ENCODE results near the gene EXOC2.

EXOC2 gene

DNA sequence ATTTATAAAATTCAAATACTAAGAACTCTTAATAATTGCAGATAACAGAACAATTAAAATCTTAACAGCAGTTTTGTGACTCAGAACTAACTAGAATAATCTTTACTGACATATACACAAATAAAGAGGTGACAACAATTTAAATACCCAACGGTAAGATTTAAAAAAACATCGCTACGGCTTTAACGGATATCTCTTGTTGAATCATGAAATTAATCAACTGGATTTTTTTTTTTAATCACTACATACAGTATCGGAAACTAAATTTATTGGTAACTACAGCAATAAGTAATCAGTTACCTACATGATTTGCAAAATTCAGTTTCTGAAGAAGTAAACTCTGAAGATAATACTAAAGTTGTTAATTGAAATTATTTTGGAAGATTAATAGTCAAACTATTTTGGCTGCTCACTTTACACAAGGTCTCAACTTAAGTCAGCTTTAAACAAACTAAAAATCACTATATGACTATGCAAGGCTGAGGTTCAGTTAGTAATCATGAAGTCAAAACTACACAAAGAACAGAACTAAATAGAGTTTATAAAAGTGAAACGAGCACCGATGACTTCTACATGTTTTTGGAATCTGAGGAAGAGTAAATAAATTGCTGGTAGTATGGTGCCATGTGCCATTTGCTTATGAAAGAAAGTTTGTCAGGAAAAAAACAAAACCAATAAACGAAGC is 164.8 kb downstream of the EXOC2 start:
- no peak for DNase-seq (ENCODE audit: low read depth, low spot score)

DNA sequence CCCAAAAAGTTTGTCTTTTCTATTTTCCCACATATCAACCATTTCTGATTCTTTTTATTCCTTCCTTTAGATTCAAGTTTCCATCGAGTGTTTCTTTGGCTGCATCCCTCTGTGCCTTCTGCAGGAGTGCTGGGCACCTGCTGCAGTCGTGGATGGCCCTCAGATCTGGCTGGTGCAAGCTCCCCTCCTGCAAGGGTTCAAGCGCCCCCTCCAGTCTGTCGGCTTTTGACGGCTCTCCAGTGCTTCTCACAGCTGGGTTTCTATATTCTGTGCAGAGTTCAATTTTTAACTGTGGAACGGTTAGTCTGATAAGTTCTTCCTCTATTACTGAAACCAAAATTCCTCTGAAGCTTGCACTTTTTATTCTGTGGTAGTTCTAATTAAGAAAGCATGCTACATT is 168.1 kb downstream of the EXOC2 start:
- no peak for DNase-seq (ENCODE audit: low read depth, low spot score)

DNA sequence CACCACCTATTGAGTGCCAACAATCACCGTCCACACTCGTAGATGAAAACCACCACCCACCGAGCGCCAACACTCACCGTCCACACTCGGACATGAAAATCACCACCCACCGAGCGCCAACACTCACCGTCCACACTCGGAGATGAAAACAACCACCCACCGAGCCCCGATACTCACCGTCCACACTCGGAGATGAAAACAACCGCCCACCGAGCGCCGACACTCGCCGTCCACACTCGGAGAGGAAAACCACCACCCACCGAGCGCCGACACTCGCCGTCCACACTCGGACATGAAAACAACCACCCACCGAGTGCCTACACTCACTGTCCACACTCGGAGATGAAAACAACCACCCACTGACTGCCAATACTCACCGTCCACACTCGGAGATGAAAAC is 172.1 kb downstream of the EXOC2 start:
- DNase-seq (ENCODE audit: low read depth, low spot score), result no peak

DNA sequence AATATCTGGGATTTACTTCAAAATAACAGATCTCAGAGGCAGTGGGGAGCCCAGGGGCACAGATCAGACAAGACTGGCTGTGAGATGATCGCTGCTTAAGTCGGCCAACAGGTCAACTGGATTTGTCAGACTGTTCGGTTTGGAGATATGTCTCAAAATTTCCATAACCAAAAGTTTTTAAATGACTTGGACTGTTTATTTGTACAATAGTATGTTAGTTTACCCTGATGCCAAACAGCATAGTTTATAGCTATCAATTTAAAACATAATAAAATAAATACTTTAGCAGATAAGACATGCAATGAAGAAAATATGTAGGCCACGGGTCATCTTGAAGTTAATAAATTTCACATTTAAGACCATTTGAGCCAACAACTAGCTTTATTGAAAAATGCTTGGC is 174.7 kb downstream of the EXOC2 start:
- no peak for DNase-seq (ENCODE audit: low read depth, low spot score)

DNA sequence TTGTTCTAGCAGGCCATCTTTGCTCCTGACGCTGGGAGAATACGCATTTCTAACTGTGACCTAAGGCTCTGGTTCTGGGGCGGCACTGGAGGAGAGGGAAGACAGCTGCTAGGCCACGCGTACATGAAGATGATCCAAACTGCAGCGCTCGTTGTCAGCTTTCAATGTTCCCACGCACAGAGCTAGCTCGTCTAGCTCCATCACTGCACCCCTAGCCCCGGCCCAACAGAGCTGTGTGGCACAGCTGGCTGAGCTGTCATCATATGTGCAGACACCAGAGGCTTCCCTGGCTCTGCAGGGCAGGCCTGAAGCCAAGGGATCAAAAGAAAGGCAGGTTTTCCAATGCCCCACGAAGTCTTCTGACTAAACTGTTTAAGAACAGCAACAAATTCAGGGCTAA is 176.7 kb downstream of the EXOC2 start:
- no peak for DNase-seq (ENCODE audit: low read depth, low spot score)

DNA sequence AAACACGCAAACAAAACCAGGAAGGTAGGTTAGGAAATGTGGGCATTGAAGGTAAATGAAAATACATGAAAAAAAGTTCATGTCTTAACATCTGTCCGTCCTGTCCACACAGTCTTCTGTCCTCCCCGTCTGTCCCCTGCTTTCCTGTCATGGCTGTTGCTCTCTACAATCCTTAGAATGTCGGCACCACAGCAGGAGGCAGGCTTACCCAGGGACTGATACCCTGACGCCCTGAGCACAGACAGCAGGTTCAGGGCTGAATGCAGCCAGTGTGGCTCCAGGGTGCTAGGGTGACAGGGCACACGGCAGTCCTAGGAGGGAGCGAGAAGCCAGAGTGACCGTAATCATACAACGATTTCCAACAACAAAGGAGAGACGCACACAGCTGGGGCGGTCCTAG is 177.7 kb downstream of the EXOC2 start:
- no peak for DNase-seq (ENCODE audit: low read depth, low spot score)

DNA sequence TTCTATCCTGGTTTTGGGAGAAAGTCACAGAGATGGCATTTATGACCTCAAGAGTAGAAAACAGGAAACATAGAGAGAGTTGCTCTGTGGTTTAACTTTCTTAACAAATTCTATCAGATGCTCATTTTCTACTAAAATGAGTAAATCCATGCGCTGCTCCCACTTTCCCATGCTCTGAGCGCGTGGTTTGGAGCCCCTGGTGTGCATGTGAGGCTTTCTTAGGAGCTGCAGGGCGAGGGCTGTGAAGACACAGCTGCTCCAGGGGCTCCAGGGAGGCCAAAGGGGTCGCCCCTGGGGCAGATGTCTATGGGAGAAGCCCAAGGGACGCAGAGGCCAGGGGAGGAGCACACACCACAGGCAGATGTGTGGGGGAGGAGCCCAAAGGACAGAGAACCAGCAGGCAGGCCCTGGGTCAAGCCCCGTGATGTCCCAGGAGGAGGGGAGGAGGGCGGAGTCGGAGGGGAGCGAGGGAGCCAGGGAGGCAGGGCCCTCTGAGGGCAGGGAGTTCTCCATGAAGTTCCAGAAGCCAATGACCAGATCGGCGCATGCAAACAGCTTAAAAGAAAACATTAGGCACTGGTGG is 178.5 kb downstream of the EXOC2 start:
- DNase-seq (ENCODE audit: low read depth, low spot score), result no peak

DNA sequence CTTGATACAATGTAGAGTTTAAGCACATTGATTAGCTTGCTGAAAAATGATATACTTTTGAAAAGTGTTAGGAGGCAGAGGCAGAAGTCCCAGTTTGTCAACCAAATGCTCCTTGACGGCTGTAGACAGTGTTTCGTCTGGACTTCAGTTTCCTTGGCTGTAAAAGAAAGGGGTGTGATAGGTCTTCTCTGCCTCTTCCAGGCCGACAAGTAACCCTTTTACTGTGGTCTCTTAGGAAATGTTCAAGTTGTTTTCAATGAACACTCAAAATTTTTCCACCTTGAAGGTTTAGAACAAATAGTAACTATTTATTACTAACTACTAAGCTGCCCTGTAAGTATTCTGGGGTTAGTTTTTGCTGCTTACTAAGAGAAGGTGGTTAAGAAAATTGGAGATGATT is 179.0 kb downstream of the EXOC2 start:
- DNase-seq (ENCODE audit: low read depth, low spot score), result no peak

DNA sequence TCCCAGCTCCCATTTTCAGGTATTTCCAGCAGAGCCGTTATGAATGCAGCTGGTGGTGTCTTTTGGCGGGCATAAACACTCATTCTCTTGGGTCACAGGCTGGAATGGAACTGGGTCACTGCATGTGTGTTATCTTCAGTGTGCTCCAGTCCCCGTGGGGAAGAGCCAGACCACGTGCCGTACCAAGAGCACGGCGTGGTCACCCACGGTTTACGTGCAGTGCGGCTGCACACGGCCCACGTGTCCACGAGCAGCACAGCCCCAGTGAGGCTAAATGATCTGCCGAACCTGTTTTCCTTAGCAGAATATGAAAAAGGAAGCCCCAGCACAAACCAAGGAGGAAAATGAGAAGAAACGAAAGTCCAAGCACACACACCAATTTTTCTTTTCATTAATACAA is 179.9 kb downstream of the EXOC2 start:
- no peak for DNase-seq (ENCODE audit: low read depth, low spot score)

DNA sequence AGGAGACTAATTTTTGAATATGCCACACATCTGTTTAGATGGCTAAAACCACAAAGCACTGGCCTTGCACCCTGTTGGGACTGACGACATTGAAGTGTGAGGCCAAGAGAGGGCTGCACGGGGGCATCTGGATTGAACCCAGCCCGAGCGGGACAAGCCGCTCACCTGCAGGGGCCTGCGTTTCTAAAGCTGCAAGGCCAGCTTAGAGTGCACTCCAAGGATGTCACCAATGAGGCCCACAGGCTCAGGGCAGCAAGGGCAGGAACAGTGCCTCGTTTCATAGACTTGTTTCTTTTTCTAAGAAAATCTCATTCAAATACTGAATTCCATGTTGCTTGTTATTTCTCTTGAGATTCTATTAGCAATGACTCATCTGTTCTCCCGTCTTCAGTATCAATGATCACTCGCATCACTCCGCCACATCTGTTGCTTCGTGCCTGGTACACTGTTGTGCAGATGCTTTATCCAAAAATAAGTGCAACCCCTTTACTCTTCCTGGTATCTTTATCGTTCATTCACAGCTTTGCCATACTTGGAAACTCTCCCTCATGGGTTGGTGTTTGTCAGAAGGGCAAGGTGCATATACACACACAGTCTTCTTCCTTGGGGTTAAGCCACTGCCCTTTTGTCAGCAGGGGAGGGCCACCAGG is 181.3 kb downstream of the EXOC2 start:
- DNase-seq (ENCODE audit: low read depth, low spot score), result no peak

DNA sequence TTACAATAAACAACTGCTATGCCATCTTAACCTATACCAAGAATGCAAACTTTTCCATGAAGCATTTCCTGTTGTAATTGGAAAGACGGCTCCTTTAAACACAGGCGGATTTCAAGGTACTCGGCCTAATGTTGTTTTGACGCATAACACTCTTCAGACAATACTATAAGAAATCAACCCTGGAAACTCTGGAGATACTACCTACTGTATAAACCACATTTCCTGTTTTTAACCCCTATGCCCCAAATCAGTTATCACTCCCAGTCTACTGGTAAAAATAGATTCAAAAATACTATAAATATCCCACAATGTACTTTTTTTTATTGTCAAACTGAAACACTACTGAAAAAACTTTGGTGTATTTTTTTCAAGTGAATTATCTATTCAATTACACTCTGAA is 183.3 kb downstream of the EXOC2 start:
- no peak for DNase-seq (ENCODE audit: low read depth, low spot score)

DNA sequence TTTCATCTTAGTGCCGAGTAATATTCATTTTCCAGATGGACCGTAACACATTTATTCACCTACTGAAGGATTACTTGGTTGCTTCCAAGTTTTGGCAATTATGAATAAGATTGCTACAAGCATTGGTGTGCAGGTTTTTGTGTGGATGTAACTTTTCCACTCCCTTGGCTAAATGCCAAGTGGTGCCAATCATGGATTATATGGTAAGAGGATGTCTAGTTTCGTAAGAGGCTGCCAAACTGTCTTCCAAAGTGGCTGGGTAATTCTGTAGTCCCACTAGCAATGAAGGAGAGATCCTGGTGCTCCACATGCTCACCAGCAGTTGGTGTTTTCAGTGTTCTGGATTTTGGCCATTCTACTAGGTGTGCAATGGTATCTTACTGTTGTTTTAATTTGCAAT is 184.3 kb downstream of the EXOC2 start:
- no peak for DNase-seq (ENCODE audit: low read depth, low spot score)

DNA sequence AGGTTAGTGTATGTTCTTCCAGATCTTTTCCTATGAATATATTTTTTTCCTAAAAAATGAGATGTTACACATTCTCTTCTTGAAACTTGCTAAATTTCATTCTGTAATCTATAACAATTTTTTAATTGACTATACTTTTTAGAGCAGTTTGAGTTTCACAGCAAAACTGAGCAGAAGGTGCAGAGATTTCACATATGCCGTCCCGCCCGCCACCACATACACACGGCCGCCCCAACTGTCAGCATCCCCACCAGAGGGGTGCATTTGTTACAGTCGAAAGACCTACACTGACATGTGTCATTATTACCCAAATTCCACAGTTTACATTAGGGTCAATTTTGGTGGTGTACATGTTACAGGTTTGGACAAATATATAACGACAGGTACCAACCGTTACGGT is 184.9 kb downstream of the EXOC2 start:
- DNase-seq (ENCODE audit: low read depth, low spot score), result no peak

DNA sequence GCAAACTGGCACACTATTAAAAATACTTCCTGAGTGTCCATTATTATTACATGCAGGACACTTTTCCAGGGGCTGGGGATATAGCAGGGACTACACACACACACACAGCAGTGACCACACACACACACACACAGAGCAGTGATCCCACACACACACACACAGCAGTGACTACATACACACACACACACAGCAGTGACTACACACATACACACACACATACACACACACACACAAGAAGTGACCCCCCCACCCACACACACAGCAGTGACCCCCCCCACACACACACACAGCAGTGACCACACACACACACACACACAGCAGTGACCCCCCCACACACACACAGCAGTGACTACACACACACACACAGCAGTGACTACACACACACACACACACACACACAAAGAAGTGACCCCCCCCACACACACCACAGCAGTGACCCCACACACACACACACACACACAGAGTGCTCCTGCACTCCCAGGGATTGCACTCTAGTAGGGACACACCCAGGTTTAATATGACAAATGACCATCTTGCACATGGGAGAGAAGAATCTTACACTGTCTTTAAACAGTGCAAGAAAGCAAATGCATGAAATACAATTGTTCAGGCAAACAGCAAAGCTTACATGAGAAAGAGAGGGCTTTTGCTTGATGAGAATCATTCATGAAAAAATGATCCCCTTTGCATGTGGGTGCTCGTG is 185.9 kb downstream of the EXOC2 start:
- no peak for DNase-seq (ENCODE audit: low read depth, low spot score)

DNA sequence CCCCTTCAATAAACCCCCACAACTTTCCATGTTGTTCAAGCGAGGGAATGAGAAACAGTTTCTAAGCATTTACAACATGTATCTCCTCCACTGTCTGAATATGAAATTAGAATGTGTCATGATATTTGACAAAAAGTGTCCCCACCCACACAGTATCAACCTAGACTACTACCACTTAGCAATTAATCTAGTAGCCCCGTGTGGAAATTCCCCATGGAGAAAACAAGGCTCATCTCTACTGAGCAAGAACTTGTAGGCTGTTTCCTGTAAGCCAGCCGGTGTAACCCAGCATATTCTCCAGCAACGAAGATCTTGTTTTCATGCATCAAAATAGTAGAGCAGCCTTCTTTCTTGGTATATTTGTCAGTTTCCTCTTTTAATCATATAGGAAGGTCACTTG is 186.4 kb downstream of the EXOC2 start:
- no peak for DNase-seq (ENCODE audit: low read depth, low spot score)

DNA sequence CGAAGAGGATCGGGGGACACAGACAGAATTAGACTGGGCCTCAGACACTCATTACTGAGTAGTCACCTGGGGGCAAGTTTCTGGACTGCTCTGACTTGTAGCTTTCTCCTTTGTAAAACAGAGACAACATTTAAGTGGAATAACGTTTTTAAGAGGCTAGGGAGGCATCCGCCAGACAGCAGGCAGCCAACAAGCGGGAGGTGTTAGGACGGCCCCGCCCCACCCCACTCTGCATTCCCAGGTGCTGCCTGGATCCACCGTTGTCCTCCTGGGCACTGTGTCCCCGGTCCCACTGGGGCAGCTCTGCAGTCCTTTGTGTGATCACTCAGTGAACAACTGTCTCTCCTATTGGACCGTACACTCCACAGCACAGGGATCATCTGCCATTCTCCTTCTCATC is 187.6 kb downstream of the EXOC2 start:
- DNase-seq (ENCODE audit: low read depth, low spot score), result no peak

DNA sequence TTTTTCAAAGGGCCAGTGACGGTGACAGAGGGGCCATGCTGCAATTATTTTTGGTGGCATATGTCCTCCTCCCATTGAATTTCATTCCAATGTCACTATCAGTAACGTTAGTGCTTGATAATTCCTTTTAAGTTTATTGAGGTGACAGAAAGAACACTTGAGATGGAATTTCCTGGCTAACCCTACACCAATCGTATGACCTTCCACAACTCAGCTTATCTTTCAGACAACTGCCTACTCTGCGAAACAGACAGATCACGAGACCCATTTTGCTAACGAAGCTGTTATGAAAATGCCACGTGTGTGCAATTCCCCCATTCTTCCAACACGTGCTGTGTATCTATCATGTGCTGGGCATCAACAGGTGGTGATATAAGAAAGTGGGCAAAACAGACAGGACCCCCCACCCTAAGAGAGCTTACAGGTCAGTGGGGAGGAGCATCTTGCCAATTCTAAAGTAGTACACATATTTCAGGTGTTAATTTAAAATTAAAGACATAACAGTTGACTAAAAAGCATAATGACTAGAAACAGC is 188.4 kb downstream of the EXOC2 start:
- DNase-seq (ENCODE audit: low read depth, low spot score), result no peak

DNA sequence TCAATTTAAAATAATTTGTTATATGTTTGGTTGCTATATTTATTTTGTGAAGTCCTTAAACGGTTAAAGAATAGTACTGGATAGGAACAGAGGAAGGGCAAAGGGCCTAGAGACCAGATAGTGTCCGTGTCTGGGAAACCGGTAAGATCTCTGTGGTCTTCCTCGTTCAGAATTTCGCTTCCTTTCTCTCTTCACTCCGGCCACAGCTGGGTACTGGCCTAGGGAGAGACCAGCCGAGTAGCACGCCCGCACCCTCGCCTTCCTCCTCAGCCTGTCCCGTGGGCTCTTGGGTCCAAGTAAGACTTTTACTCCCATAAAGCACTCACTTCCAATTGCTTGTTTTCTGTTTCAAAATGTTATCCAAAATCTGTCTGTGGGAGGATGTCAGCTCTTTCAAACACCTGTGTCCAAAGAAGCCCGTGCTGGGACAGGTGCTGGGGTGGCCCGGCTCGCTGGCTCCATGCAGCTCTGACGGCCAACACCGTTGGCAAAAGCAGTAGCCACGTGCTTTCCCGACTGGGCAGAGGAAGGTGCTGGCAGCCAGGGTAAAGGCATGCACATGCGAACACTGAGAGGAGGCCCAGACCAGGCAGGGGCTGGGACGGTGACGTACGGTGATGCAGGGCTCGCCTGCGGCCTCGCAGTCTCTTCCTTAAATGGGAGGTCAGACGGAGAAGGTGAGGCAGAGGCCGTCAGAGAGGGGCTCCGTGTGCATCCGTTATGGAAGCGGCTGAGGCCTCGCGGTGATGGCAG is 189.2 kb downstream of the EXOC2 start:
- DNase-seq (ENCODE audit: low read depth, low spot score), result no peak

DNA sequence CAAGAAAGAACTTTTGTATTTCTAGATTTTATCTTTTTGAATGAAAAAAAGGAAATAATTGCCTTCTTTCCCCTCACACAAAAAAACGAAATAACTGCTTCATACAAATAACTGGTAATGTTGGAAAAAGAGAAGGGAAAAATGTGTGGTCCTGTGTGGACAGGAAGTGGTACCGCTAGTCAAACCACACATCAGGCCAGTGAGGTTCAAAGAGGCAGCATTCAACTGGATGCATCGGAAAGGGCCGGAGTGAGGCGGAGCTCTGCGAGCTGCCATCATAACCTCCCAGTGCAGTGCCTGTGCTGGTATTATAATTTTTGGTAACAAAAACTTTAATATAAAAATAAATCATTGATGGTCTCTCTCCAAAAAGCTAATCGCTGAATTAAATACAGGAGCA is 190.2 kb downstream of the EXOC2 start:
- no peak for DNase-seq (ENCODE audit: low read depth, low spot score)

DNA sequence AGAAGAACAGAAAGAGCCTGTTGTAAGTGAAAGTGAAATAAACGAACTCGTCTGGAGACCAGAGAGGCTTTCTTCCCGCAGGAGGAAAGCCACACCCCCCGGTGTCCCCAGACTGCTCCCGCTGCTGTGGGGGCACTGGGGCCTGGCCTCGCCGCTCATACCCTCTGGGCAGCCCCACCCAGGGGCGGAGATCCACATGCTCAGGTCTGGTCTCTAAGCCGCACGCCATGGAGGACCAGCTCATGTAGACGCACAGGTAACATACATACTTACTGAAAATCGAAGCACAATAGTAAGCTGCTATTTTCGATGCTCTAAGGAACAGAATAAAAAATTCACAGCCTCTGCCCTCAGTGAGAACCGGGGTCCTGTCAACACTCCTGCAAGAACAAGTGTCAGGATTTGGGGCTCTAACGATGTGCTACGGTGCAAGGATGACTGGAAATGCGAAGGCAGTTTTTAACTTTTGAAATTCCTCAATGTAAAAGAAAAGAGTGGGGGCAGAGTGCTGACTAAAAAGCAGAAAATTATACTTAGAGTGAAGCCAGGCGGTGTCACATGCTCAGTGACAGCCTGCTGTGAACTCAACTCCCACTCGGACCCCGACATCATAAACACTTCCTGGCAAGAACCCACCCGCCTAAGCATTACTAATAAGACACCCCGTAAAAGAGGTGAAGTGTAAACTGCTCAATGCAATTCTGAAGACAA is 190.9 kb downstream of the EXOC2 start:
- no peak for DNase-seq (ENCODE audit: low read depth, low spot score)

DNA sequence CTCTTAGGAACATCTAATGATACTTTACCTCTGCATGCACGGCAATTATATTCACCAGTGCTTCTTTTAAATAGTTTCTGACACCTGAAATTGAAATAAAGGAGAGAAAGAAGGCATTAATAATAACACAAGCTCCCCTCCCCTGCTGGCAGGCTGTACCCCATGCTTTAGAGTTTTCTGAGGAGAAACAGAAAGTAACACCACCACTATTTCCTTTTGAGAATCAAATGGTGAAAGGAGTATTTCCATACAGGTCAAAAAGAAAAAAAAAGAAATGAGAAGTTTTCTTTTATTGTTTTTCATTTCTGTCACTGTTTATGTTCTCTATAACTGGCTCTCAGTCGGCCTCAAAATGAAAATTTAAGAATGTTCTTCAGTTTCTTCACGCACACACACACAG is 193.3 kb downstream of the EXOC2 start:
- no peak for DNase-seq (ENCODE audit: low read depth, low spot score)

Data from iPS DF 19.7 (cell line).